ENCODE results near the gene DUSP12. TPM values are rescaled to one million over a fixed set of nuclear protein-coding genes. Genes with fewer than 3 reads are reported as not detected.

The DUSP12 gene
- total RNA-seq, 2 donors from 2014 or later, result 15.5 to 17.4 TPM

DNA sequence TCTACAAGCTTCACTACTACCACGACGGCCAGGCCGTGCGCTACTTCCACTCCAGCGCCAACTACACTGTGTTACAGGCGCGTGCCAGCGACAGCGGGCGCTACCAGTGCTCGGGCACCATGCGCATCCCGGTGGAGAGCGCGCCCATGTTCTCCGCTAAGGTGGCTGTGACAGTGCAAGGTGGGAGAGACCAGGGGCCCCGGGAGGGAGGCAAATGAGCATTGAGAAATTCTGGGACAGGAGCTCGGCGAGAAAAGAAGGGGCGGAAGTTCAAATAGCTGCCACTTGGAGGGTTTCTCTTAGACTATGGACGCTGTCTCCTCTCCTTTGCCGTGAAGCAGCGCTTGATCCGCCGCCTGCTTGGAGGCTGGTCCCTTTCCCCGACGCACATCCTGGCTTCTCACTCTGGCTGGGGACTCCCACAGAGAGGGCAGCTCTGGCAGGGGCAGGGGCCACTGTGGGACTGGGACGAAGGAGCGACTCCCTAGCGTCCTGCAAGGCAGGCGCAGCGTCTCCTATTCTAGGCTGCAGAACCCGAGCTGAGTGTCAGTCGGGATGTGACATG, 23.6 kb upstream of the DUSP12 start:
- DNase-seq (ENCODE audit: low spot score), result peak; percentile 84
- intact Hi-C loops (cut with DNase I), result no loop called here

DNA sequence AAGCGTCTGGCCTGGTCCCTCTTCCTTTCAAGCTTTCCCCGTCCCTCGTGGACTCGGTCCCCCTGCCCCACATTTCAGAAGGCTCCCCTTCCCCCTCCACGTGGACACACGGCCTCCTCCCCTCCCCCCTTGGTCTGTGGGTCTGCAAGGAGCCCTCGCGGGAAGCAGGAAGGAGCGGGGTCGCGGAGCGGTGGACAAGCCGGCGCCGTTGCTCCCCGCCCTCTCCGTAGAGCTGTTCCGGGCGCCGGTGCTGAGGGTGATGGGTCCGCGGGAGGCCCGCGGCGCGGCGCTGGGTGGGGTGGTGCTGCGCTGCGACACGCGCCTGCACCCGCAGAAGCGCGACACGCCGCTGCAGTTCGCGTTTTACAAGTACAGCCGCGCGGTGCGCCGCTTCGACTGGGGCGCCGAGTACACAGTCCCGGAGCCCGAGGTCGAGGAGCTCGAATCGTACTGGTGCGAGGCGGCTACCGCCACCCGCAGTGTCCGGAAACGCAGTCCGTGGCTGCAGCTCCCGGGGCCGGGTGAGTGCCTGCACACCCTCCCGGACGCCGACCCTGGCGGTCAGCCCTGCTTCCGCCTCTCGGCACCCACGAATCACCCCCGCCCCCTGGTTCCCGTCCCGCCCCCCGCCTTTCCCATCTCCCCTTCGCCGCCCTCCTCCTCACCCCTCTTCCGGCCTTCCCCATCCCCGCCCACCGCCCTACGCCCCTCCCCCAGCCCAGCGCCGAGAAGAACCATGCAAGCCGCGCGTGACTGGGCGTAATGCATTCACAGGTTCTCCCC, 22.9 kb upstream of the DUSP12 start:
- intact Hi-C loops (cut with DNase I), result no loop called here
- peak; percentile 94 for DNase-seq (ENCODE audit: low spot score)

DNA sequence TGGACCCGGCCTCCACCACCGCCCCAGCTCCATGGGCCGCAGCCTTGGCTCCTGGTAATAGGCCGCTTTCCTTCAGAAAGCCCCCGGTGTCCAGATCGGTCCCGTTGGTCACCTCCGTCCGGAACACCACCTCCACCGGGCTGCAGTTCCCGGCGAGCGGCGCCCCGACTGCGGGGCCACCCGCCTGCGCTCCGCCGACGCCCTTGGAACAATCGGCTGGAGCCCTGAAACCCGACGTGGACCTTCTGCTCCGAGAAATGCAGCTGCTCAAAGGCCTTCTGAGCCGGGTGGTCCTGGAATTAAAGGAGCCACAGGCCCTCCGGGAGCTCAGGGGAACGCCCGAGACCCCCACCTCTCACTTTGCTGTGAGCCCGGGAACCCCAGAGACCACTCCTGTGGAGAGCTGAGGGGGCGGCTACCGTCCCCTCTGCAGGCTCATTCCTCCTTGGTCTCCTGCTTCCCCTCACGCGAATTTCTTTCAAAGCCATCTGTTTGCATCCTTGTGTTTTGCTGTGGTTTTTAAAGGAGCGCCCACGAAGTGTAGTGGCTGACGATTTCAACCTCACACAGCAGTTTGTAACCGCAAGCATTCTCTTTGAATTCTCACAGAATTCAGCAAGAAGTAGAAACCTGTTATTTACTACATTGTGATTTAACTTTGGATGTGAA, 22.2 kb upstream of the DUSP12 start:
- intact Hi-C loops (cut with DNase I), result no loop called here
- no peak for DNase-seq (ENCODE audit: low spot score)

DNA sequence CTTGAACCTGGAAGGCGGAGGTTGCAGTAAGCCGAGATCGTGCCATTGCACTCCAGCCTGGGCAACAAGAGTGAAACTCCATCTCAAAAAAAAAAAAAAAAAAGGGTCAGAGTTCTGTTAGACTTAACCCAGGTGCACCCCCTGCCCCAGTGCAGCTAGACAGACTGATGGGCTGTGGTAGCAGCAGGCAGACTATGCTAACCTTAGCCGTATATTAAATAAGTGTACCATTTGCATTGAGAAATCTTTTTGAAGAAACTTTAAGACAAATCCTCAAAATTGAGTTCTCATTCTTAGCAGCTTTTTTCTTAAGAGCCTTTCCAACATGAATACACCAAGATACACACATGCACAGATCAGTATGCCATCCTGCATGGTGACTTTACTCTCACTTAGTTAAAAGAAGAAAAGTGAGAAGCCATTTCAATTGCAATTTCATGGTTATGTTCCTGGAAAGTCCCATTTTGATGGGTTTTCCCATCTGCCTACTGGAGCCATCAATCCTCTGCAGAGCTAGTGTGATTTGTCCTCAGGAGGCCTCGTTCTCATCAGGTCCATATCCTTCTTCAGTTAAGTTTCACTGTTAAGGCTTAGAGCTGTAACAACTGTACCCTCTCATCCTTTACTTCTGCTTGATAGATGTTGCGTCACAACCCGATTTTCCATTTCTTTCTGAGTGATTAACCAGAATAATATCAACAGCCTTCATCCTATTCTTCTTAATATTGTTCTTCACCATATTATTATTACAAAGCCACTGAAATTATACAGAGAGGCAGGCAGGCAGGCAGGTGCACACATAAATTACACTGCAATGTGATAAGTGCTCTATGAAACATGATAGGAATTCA, 21.0 kb upstream of the DUSP12 start:
- intact Hi-C loops (cut with DNase I), result no loop called here

DNA sequence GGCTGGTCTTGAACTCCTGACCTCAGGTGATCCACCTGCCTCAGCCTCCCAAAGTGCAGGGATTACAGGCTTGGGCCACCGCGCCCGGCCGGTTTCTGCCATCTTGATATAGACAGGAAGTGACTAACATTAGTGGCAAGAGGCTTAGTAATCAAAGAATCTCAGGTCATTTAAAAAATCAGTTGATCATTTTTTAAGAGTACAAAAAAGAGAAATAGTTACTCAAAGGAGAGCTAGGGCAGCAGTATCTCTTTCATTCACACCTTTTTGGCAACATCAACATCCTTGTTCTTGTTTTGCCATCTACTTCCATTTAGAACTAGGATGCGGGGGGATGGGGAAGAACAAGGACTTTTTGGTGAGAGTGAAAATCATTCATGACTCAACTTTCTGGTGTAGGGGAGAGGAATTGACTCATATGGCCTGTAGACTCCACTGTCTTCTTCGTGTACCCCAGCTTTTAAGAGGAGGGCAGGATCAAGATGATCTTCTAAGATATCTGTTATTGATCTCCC, 19.5 kb upstream of the DUSP12 start:
- intact Hi-C loops (cut with DNase I), result no loop called here
- DNase-seq (ENCODE audit: low spot score), result no peak

More for the DNA sequence above, 21.0 kb upstream of the DUSP12 start:
- no peak for DNase-seq (ENCODE audit: low spot score)

DNA sequence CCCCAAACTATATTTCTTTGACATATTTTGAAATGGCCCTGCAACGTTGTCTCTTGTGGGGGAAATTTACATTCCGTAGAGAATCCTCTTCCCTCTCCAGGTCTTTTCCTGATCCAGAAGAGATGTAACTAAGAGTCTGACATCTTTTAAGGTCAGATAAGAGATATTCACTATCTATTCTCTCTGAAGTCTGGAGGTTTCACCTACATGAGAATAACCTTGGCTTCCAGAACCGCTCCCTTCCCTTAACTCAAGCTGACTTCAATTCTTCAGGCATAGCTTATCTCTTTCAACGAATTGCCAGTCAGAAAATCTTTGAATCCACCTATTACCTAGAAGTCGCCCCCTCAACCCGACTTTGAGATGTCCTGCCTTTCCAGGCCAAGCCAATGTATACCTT, 18.3 kb upstream of the DUSP12 start:
- intact Hi-C loops (cut with DNase I), result no loop called here

DNA sequence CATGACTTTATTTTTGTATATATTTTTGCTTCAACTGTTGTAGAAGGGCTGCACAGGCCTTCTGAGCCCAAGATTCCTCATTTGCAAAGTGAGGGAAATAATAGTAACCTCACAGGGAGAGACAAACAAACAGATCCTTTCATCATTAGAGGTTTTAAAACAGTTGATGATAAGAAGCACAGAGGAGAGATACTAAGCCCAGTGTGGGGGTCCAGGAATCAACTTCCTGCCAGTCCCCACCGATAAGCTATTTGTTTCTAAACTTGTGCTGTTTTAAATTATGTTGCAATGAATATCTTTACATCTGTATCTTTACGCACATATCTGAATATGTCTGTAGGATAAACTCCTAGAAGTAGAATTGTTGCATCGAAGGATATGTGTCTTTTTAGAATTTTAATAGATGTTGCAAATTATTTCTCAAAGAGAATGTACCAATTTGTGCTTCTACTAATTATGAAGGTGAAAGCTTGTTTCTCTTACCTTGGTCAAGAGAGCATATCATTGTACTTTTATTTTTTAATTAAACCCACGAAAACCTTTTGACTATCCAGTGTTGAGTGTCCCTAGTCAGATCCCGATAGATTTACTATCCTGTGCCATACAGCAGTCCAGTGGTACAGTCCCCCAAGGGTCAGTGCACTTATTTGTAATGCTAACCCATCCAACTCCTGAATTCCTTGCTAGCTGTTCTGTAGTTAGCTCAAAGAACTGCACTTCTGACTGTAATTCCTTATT, 17.4 kb upstream of the DUSP12 start:
- no peak for DNase-seq (ENCODE audit: low spot score)
- intact Hi-C loops (cut with DNase I), result no loop called here

More for the DNA sequence above, 18.3 kb upstream of the DUSP12 start:
- DNase-seq (ENCODE audit: low spot score), result no peak

DNA sequence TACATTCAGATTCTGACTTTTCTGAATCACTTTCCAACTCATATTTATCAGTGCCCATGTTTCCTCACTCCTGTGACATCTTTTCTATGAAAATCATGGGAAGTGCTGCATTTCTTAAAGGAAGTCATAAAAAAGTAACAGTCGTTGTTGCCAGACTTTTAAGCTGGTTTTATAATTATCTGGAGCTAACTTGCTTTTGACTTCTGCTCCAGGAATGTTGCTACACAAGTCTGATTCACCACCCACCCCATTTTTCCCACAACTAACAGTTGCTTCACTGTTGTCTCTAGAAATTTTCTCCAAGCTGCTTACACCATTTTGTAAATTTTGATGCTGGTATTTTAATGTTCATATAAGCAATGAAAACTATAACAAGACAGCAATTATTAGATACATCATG, 16.1 kb upstream of the DUSP12 start:
- intact Hi-C loops (cut with DNase I), result no loop called here
- DNase-seq (ENCODE audit: low spot score), result no peak

DNA sequence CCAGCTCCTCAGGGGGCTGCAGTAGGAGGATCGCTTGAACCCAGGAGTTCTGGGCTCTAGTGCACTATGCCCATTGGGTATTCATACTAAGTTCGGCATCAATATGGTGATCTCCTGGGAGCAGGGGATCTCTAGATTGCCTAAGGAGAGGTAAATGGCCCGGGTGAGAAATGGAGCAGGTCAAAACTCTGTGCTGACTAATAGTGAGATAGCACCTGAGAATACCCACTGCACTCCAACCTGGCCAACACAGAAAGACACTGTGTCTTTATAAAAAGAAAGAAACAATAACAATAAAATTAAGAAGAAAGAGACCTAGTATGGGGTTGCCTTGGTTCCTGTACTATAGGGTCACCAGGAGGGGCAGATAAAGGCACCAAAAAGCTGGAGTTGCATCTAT, 13.7 kb upstream of the DUSP12 start:
- intact Hi-C loops (cut with DNase I), result loop anchor here in 1 of 2 donors (5.0 kb wide), 1 partner anchor 249 kb away; no protein-coding TSS in a partner anchor
- DNase-seq (ENCODE audit: low spot score), result no peak

DNA sequence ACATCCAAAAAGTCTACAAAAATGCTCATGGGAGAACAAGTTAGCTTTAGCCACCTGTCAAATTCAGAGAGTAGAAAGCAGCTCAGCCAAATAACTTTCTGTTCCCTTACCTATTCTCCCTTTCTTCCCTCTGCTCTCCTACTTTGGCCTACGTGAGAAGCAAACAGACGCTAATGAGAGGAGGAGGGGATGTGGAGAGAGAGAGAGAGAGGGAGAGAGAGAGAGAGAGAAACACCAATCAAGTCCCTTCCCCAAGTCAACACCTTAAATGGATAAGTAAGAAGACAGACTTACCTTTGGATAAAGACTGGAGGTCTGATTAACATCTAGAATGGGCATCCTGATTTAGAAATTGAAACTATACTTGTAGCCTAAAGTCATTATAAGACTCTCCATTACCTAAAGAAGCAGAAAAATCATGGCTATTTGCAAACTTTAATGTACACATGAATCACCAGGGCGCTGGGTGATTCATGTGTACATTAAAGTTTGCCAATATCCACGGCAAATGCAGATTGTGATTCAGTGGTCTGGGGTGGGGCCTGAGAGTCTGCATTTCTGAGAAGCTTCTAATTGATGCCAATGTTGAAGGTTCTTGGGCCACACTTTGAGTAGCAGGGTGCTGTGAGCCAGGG, 13.1 kb upstream of the DUSP12 start:
- no peak for DNase-seq (ENCODE audit: low spot score)
- intact Hi-C loops (cut with DNase I), result loop anchor here in 1 of 2 donors (5.0 kb wide), 1 partner anchor 249 kb away; no protein-coding TSS in a partner anchor

DNA sequence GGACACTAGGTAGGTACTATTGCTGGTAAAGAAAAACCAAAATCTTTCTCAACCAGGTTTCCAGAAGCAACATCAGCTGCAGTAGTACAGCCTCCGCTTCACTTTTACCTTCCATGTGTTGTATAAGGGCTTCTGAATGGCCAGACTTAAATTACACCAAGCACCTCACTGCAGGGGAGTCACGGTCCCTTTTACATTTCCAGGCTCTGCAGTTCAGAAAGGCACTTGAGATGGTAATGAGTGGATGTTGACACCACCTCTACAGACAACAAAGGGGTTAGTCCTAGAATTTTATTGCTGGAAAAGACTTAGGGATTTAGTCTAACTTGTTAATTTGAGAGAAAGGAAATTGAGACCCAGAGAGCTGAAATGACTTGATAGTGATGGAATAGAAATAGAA, 12.0 kb upstream of the DUSP12 start:
- intact Hi-C loops (cut with DNase I), result loop anchor here in 1 of 2 donors (5.0 kb wide), 1 partner anchor 250 kb away; no protein-coding TSS in a partner anchor

DNA sequence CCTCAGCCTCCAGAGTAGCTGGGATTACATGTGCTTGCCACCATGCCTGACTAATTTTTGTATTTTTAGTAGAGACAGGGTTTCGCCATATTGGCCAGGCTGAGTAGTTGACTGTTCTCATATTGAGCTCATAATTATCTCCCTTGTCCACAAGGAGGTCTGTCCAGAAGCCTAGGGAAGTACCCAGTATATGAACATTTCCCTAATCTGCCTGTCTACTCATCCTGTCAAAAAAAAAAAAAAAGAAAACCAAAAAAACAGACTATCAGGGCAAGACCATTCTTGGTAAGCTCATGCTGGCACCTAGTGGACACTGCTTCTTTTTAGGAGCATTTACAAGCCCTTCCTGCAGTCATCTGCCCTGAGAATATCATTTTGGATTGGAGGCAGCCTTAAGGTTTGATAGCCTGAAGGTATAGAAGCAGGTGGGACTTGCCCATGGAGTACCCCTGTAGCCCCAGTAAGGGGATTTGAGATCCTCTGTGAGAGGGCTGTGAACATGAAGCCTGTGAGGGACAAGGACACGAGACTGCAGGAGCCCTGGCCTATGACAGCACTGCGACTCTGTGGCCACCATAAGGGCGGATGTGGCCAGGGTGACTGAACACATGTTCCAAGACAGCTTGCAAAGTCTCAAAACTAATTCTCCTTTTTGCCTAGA, 10.8 kb upstream of the DUSP12 start:
- DNase-seq (ENCODE audit: low spot score), result no peak
- intact Hi-C loops (cut with DNase I), result loop anchor here in 1 of 2 donors (5.0 kb wide), 1 partner anchor 251 kb away; no protein-coding TSS in a partner anchor

More for the DNA sequence above, 12.0 kb upstream of the DUSP12 start:
- no peak for DNase-seq (ENCODE audit: low spot score)

DNA sequence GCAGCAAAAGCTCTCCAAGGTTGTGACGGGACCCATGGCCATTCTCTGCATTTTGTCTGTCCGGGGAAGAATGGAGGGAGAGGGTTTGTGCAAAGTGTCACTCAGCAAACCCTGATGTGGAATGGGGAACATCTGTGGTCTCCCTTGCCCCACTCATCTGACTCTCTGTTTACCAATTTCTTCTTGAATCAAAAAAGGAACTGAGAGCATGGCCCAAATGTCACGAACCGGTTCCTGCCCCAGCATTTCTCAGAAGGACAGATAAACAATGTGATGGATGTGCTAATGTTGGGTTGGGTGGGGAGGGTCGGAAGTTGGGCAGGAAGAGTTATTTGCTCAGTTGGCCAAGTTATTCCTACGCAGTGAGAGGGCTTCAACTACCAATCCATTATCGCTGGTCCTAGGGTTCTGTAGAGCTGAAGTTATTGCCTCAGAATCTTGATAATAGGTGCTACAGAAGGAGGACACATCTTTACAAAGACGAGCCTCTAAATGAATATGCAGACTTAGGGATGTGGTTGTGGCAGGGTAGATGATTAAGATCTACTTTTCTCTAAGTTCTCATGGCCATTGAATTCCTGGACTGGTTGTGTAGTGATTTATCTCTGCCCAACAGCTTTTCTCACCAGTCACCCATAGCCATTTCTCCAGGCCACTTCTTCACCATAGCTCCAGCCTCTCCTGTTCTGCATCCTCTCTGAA, 9.6 kb upstream of the DUSP12 start:
- intact Hi-C loops (cut with DNase I), result loop anchor here in 1 of 2 donors (5.0 kb wide), 1 partner anchor 253 kb away; no protein-coding TSS in a partner anchor
- DNase-seq (ENCODE audit: low spot score), result no peak

DNA sequence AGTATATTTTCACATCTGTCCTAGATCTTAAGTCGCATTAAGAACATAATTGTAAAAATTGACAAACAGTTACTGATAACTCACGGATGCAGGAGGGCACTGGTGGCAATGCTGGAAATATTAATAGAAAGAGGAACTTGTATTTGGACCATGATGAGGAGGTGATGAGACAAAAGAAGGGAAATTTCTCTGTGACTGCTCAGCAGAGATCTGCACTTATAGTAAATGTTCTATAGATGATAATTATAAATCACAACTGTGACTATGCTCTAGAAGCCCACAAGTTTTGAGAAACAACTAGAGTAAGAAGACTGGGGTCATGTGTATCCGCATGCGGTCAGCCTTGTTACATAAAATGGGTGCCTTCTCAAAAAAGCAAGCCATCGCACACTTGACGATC, 8.7 kb upstream of the DUSP12 start:
- intact Hi-C loops (cut with DNase I), result no loop called here

DNA sequence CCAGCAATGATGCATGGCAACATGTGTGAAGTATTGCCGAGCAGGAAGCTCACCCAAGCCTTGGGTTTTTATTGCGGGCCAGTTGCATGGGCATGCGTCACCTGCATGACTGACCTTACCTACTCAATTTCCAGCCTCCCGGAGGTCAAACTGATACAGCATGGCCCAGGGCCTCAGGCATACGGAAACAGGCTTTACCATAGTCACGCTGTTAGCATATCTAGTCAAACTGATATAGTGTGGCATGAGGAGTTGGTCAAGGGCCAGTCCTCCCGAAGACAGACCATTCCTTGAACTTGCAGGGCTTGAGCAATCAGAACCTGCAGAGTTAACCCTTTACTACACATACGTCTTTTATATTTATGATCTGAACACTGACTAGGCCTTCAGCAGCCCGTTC, 6.4 kb upstream of the DUSP12 start:
- intact Hi-C loops (cut with DNase I), result no loop called here
- DNase-seq (ENCODE audit: low spot score), result no peak

More for the DNA sequence above, 8.7 kb upstream of the DUSP12 start:
- no peak for DNase-seq (ENCODE audit: low spot score)

DNA sequence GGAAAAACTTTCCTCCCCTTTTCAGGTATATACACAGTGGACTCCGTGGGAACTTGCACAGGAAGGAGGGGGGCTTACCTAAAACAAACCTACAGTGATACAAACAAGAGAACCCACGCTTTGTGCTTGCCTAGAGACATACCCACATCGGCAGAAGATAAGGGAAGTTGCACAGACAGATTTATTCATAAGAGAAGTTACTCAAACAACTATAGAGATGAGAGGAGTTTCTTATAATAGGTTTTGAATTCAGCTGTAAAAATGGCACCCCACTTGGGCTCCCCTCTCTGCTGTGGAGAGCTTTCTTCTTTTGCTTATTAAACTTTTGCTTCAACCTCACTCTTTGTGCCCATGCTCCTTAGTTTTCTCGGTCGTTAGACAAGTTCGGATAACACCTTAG, 1.8 kb upstream of the DUSP12 start:
- intact Hi-C loops (cut with DNase I), result no loop called here
- no peak for DNase-seq (ENCODE audit: low spot score)

Data from posterior vena cava (tissue), 2 donors.